Psoas muscle (tissue), 8 donors: ENCODE measurements around the gene COPS7A. TPM values are rescaled to one million over a fixed set of nuclear protein-coding genes. Genes with fewer than 3 reads are reported as not detected.
"Not testable (repeated sequence)": the region's sequence is repeated elsewhere in the genome, so short reads cannot be mapped to it uniquely, and the experiment has no call there.

Experiments
- ATAC-seq, 4 donors: fragments of 200-7000 bp; cut with Tn5 transposase; one replicate each; pipeline ENCODE4 v1.9.1; 2020; ENCODE audit warnings: moderate library complexity in 3 of 4, mild to moderate bottlenecking in 2 of 4
- DNase-seq, 2 donors: peaks; one replicate each; pipeline ENCODE4 v3.0.0-alpha.2; 2020
- H3K27ac ChIP-seq: fragments of 200-600 bp; one replicate; pipeline ENCODE4 v1.8.0; 2022
- H3K27me3 ChIP-seq, 3 donors: fragments of 200-600 bp in 1 of 3; one replicate each; pipeline versions ENCODE4 v1.6.1 to v1.8.0; 2013 to 2022; ENCODE audit warnings: low read length in 2 of 3, mild to moderate bottlenecking in 2 of 3, moderate library complexity in 1 of 3; ENCODE audit not compliant: insufficient read depth in 3 of 3
- H3K36me3 ChIP-seq, 2 donors: fragments of 200-600 bp in 1 of 2; one replicate each; pipeline versions ENCODE4 v1.6.1 to v1.8.0; 2013 to 2022; ENCODE audit warnings: low read depth in 1 of 2, mild to moderate bottlenecking in 1 of 2, moderate library complexity in 1 of 2; ENCODE audit not compliant: insufficient read depth in 1 of 2
- H3K4me1 ChIP-seq: fragments of 200-600 bp; one replicate; pipeline ENCODE4 v1.8.0; 2022
- H3K4me3 ChIP-seq: fragments of 200-600 bp; one replicate; pipeline ENCODE4 v1.8.0; 2022; ENCODE audit warnings: mild to moderate bottlenecking
- H3K9me3 ChIP-seq: fragments of 200-600 bp; one replicate; pipeline ENCODE4 v1.8.0; 2022
- WGBS, 3 donors: extraction: QIAGEN DNeasy Blood & Tissue Kit; methylation state at CpG; one replicate each; pipeline versions ENCODE4 v1.1.6 to v1.1.7; 2013; 5-methylcytosine and 5-hydroxymethylcytosine counted together
- intact Hi-C, 2 donors: fragments of 100-400 bp; cut with DNase I; formaldehyde crosslinking; loops; one replicate each; pipeline versions ENCODE4 v1.11.0 to v1.14.2; 2022
- polyA plus RNA-seq, 3 donors: library from polyadenylated mRNA; stranded (reverse); fragments of 200-250 nt; gene quantifications; one replicate each; pipeline ENCODE4 v1.2.3, GENCODE V29; 2013
- total RNA-seq, 4 donors: library from RNA; stranded (reverse); fragmentation: NEBNext Ultra II Directional in 2 of 4; extraction: Animal tissue kit (Norgen Biotek cat#: 25700) in 2 of 4; gene quantifications; one replicate each; pipeline versions ENCODE4 v1.2.1 to v1.2.4, GENCODE V29; 2021 to 2023
- TF ChIP-seq, protein P1 (sequence below): fragments of 200-600 bp; IDR thresholded peaks from one replicate; pipeline ENCODE4 v1.8.0; 2022; ENCODE audit warnings: antibody characterized with exemption
- donor health status: healthy with polysubstance abuse.
- donor health status: DM: no; HTN: no; CAD: no; lungs with moderate emphysema.
- donor health status: Bipolar disorder and iron deficiency.
- donor health status: healthy.
- donor health status: DM: yes; HTN: yes; CAD: no.
- donor health status: DM: no; HTN: no; CAD: no.
- donor health status: DM: no; HTN: no; CAD: no.
- donor health status: DM: yes; HTN: yes; CAD: no.

The COPS7A gene
- total and polyA plus RNA-seq, 7 donors, result 72.3 to 157 (median 79.2) TPM

GRCh38 chr12:6730169-6730568, 6.3 kb downstream of the COPS7A start:
- no peak for DNase-seq
- peaks cover 15 to 68% of the 10 kb centered on the region in 2 donors for H3K36me3 ChIP-seq
- no peak for ATAC-seq
- peaks cover 4% of the 10 kb centered on the region for H3K4me1 ChIP-seq
- H3K4me3 ChIP-seq, result no peak overlapping the region
- intact Hi-C loops, result no loop called here
- no peaks in the 10 kb centered on the region for H3K9me3 ChIP-seq
- 92 to 94% (median 93%) methylated on average over 8 of the region's 8 CpGs for WGBS, 3 donors
- no peak overlapping the region for H3K27ac ChIP-seq
- no peaks in the 10 kb centered on the region for H3K27me3 ChIP-seq
- TF ChIP-seq, protein P1, sequence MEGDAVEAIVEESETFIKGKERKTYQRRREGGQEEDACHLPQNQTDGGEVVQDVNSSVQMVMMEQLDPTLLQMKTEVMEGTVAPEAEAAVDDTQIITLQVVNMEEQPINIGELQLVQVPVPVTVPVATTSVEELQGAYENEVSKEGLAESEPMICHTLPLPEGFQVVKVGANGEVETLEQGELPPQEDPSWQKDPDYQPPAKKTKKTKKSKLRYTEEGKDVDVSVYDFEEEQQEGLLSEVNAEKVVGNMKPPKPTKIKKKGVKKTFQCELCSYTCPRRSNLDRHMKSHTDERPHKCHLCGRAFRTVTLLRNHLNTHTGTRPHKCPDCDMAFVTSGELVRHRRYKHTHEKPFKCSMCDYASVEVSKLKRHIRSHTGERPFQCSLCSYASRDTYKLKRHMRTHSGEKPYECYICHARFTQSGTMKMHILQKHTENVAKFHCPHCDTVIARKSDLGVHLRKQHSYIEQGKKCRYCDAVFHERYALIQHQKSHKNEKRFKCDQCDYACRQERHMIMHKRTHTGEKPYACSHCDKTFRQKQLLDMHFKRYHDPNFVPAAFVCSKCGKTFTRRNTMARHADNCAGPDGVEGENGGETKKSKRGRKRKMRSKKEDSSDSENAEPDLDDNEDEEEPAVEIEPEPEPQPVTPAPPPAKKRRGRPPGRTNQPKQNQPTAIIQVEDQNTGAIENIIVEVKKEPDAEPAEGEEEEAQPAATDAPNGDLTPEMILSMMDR, result no peak

- ATAC-seq, result no peak
- Histone ChIP-seq H3K27me3 (no peaks in the 10 kb centered on the region), H3K27ac (peak overlapping the region; percentile 84), H3K9me3 (no peaks in the 10 kb centered on the region), H3K4me3 (no peak overlapping the region), H3K4me1 (peaks cover 12% of the 10 kb centered on the region), H3K36me3 (peaks cover 15 to 36% of the 10 kb centered on the region in 2 donors)
- intact Hi-C loops, result loop anchor here (2.0 to 5.0 kb wide), 3 partner anchors 43 to 92 kb away; no protein-coding TSS in a partner anchor
- TF ChIP-seq, protein P1, result no peak
- no peak for DNase-seq
- WGBS, 3 donors, result 49 to 65% (median 50%) methylated on average over 10 of the region's 10 CpGs
Measured at GRCh38 chr12:6734506-6735387, 10.9 kb downstream of the COPS7A start.

DNA sequence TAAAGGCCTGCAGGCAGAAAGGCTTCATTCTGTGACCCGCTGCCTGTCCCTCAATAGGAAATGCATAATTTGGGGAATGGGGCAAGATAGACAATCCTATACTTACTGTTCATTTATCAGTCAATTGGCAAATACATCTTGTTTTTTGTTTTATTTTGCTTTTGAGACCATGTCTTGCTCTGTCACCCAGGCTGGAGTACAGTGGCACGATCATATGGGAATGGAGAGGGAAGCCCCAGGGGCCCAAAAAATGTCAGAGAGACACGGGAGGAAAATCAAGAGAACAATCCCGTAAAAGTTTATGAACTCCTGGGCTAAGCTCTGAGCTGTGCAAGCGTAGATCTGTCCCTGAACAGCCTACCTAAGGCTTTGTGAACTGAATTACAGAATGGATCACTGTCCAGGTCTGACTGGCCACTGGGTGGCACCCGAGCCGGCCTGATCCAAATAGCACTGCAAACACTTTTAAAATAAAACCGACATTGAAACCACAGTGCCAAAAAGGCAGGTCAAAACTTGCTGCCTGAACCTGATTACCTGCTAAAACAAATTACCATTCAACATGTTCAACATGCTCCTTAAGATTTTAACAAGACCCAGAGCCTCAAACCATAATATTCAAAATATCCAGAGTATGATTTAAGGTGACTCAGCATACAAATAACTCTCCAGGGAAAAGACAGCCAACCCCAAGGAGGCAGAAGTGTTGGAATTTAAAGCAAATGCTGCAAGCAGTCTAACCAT, 11.8 kb downstream of the COPS7A start:
- WGBS, 3 donors, result 28 to 40% (median 32%) methylated on average over 8 of the region's 8 CpGs
- H3K27me3 ChIP-seq, result no peaks in the 10 kb centered on the region
- TF ChIP-seq, protein P1, result peak; percentile 79
- H3K4me3 ChIP-seq, result peak overlapping the region; percentile 30
- H3K36me3 ChIP-seq, result peaks cover 8 to 27% of the 10 kb centered on the region in 2 donors
- H3K27ac ChIP-seq, result peak overlapping the region; percentile 84
- intact Hi-C loops, result loop anchor here (2.0 to 5.0 kb wide), 3 partner anchors 42 to 91 kb away; no protein-coding TSS in a partner anchor
- DNase-seq (peak; percentile 61 to 83), ATAC-seq (peak; percentile 93 to 98 (median 96))
- no peaks in the 10 kb centered on the region for H3K9me3 ChIP-seq
- peaks cover 12% of the 10 kb centered on the region for H3K4me1 ChIP-seq

DNA sequence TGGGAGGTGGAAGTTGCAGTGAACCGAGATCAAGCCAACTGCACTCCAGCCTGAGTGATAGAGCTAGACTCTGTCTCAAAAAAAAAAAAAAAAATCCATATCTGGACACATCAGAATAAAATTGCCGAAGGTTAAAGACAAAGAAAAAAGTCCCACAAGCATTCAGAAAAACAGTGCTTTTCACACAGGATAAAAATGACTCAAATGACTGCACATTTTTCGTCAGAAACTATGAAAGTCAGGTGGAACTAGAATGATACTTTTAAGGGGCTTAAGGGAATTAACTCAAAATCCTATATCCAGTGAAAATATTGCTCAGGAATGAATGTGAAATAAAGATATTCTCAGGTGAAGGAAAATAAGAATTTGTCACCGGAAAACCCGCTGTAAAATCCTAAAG, 12.9 kb downstream of the COPS7A start:
- H3K27ac ChIP-seq, result peak overlapping the region; percentile 84
- 91 to 97% (median 93%) methylated on average over 5 of the region's 5 CpGs for WGBS, 3 donors
- H3K27me3 ChIP-seq, result no peaks in the 10 kb centered on the region
- intact Hi-C loops, result loop anchor here in 1 of 2 donors (5.0 kb wide), 1 partner anchor 41 kb away; no protein-coding TSS in a partner anchor
- H3K4me1 ChIP-seq, result peaks cover 12% of the 10 kb centered on the region
- H3K36me3 ChIP-seq, result peaks cover 5 to 16% of the 10 kb centered on the region in 2 donors
- H3K4me3 ChIP-seq, result no peak overlapping the region
- TF ChIP-seq, protein P1, result no peak
- DNase-seq (no peak), ATAC-seq (no peak)
- H3K9me3 ChIP-seq, result no peaks in the 10 kb centered on the region

- ATAC-seq, H3K27ac ChIP-seq, H3K9me3 ChIP-seq, H3K4me3 ChIP-seq, H3K4me1 ChIP-seq, H3K27me3 ChIP-seq, intact Hi-C loops, DNase-seq: not testable (repeated sequence)
- WGBS, 3 donors, result 74 to 76% (median 74%) methylated on average over 9 to 12 of the region's 12 CpGs
- H3K36me3 ChIP-seq, result peaks cover 0 to 12% of the 10 kb centered on the region in 2 donors
Measured at GRCh38 chr12:6742080-6742479, 18.2 kb downstream of the COPS7A start.
